Activated T-cell treated with anti-CD3 and anti-CD28 coated beads, Interleukin-2, amount 50 U/mL, for 4 hours (primary cell): ENCODE data around the gene IMMP2L. TPM values are rescaled to one million over a fixed set of nuclear protein-coding genes. Genes with fewer than 3 reads are reported as not detected.

Source experiments
- ATAC-seq, 2 donors: fragments of 200-7000 bp; cut with Tn5 transposase; one replicate each; pipeline ENCODE4 v1.10.0; 2021
- DNase-seq: peaks from one replicate; pipeline ENCODE4 v3.0.0-alpha.2; 2020
- H3K27me3 Mint-ChIP-seq: one replicate; pipeline ENCODE4 v1.8.0; 2021; ENCODE audit warnings: low read depth, mixed read lengths
- H3K36me3 Mint-ChIP-seq: one replicate; pipeline ENCODE4 v1.8.0; 2022; ENCODE audit warnings: mixed read lengths; ENCODE audit not compliant: insufficient read depth
- H3K4me1 Mint-ChIP-seq: one replicate; pipeline ENCODE4 v1.8.0; 2021; ENCODE audit warnings: low read depth, mixed read lengths
- H3K4me3 Mint-ChIP-seq: one replicate; pipeline ENCODE4 v1.8.0; 2021; ENCODE audit warnings: mild to moderate bottlenecking, moderate library complexity, mixed read lengths
- H3K9me3 Mint-ChIP-seq: one replicate; pipeline ENCODE4 v1.8.0; 2021; ENCODE audit warnings: mixed read lengths
- total RNA-seq, 3 donors: library from RNA; stranded (reverse); gene quantifications; one replicate each; pipeline ENCODE4 v1.2.1, GENCODE V29; 2021

The IMMP2L gene
- total RNA-seq, 3 donors from 2014 or later = 18.7 to 22.9 (median 19.2) TPM

- ATAC-seq = no peak
- Mint-ChIP-seq H3K27me3 (no peaks in the 10 kb centered on the region), H3K4me1 (peaks cover 5% of the 10 kb centered on the region), H3K36me3 (no peaks in the 10 kb centered on the region), H3K4me3 (no peak overlapping the region), H3K9me3 (no peaks in the 10 kb centered on the region)
- no peak for DNase-seq
Measured at GRCh38 chr7:110797656-110798055, 764.6 kb downstream of the IMMP2L start.

GRCh38 chr7:110790992-110791391, 771.3 kb downstream of the IMMP2L start:
- no peaks in the 10 kb centered on the region for H3K9me3 Mint-ChIP-seq
- no peaks in the 10 kb centered on the region for H3K4me1 Mint-ChIP-seq
- DNase-seq = no peak
- H3K4me3 Mint-ChIP-seq = no peak overlapping the region
- ATAC-seq = no peak
- no peaks in the 10 kb centered on the region for H3K27me3 Mint-ChIP-seq
- H3K36me3 Mint-ChIP-seq = no peaks in the 10 kb centered on the region

- DNase-seq (no peak), ATAC-seq (no peak)
- H3K4me3 Mint-ChIP-seq = no peak overlapping the region
- no peaks in the 10 kb centered on the region for H3K27me3 Mint-ChIP-seq
- no peaks in the 10 kb centered on the region for H3K36me3 Mint-ChIP-seq
- H3K9me3 Mint-ChIP-seq = no peaks in the 10 kb centered on the region
- no peaks in the 10 kb centered on the region for H3K4me1 Mint-ChIP-seq
Measured at GRCh38 chr7:110786328-110786965, 775.8 kb downstream of the IMMP2L start.

- Mint-ChIP-seq H3K36me3 (no peaks in the 10 kb centered on the region), H3K4me3 (no peak overlapping the region), H3K4me1 (no peaks in the 10 kb centered on the region), H3K27me3 (no peaks in the 10 kb centered on the region), H3K9me3 (no peaks in the 10 kb centered on the region)
- no peak for DNase-seq
- ATAC-seq = no peak
Measured at GRCh38 chr7:110784749-110785148, 777.5 kb downstream of the IMMP2L start.

GRCh38 chr7:110780712-110781111, 781.6 kb downstream of the IMMP2L start:
- DNase-seq (no peak), ATAC-seq (no peak)
- no peaks in the 10 kb centered on the region for H3K36me3 Mint-ChIP-seq
- H3K9me3 Mint-ChIP-seq = no peaks in the 10 kb centered on the region
- H3K4me1 Mint-ChIP-seq = no peaks in the 10 kb centered on the region
- no peaks in the 10 kb centered on the region for H3K27me3 Mint-ChIP-seq
- H3K4me3 Mint-ChIP-seq = no peak overlapping the region

- ATAC-seq = peak in 1 of 2 donors; percentile 32
- Mint-ChIP-seq H3K4me3 (no peak overlapping the region), H3K4me1 (no peaks in the 10 kb centered on the region), H3K36me3 (no peaks in the 10 kb centered on the region), H3K27me3 (no peaks in the 10 kb centered on the region), H3K9me3 (no peaks in the 10 kb centered on the region)
- no peak for DNase-seq
Measured at GRCh38 chr7:110779339-110779738, 783.0 kb downstream of the IMMP2L start.

GRCh38 chr7:110775046-110775445, 787.2 kb downstream of the IMMP2L start:
- H3K27me3 Mint-ChIP-seq = no peaks in the 10 kb centered on the region
- H3K36me3 Mint-ChIP-seq = no peaks in the 10 kb centered on the region
- H3K4me3 Mint-ChIP-seq = no peak overlapping the region
- no peaks in the 10 kb centered on the region for H3K4me1 Mint-ChIP-seq
- ATAC-seq (no peak), DNase-seq (no peak)
- H3K9me3 Mint-ChIP-seq = no peaks in the 10 kb centered on the region

GRCh38 chr7:110774071-110774470, 788.2 kb downstream of the IMMP2L start:
- no peak for ATAC-seq
- Mint-ChIP-seq H3K27me3 (no peaks in the 10 kb centered on the region), H3K4me3 (no peak overlapping the region), H3K4me1 (no peaks in the 10 kb centered on the region), H3K9me3 (no peaks in the 10 kb centered on the region), H3K36me3 (no peaks in the 10 kb centered on the region)
- no peak for DNase-seq

- ATAC-seq (no peak), DNase-seq (no peak)
- H3K27me3 Mint-ChIP-seq = no peaks in the 10 kb centered on the region
- H3K9me3 Mint-ChIP-seq = no peaks in the 10 kb centered on the region
- no peak overlapping the region for H3K4me3 Mint-ChIP-seq
- no peaks in the 10 kb centered on the region for H3K36me3 Mint-ChIP-seq
- H3K4me1 Mint-ChIP-seq = no peaks in the 10 kb centered on the region
Measured at GRCh38 chr7:110772615-110773014, 789.7 kb downstream of the IMMP2L start.

- Mint-ChIP-seq H3K4me3 (no peak overlapping the region), H3K4me1 (no peaks in the 10 kb centered on the region), H3K9me3 (no peaks in the 10 kb centered on the region), H3K36me3 (no peaks in the 10 kb centered on the region), H3K27me3 (no peaks in the 10 kb centered on the region)
- no peak for DNase-seq
- ATAC-seq = peak in 1 of 2 donors; percentile 63
Measured at GRCh38 chr7:110771717-110772116, 790.6 kb downstream of the IMMP2L start.

GRCh38 chr7:110767550-110768110, 794.7 kb downstream of the IMMP2L start:
- Mint-ChIP-seq H3K36me3 (no peaks in the 10 kb centered on the region), H3K4me1 (no peaks in the 10 kb centered on the region), H3K9me3 (no peaks in the 10 kb centered on the region), H3K27me3 (no peaks in the 10 kb centered on the region), H3K4me3 (no peak overlapping the region)
- DNase-seq = no peak
- ATAC-seq = no peak

GRCh38 chr7:110766864-110767263, 795.4 kb downstream of the IMMP2L start:
- H3K9me3 Mint-ChIP-seq = no peaks in the 10 kb centered on the region
- H3K4me1 Mint-ChIP-seq = no peaks in the 10 kb centered on the region
- H3K36me3 Mint-ChIP-seq = no peaks in the 10 kb centered on the region
- ATAC-seq (no peak), DNase-seq (no peak)
- no peaks in the 10 kb centered on the region for H3K27me3 Mint-ChIP-seq
- no peak overlapping the region for H3K4me3 Mint-ChIP-seq

GRCh38 chr7:110764852-110765251, 797.4 kb downstream of the IMMP2L start:
- H3K27me3 Mint-ChIP-seq = no peaks in the 10 kb centered on the region
- H3K4me1 Mint-ChIP-seq = no peaks in the 10 kb centered on the region
- no peak for DNase-seq
- H3K4me3 Mint-ChIP-seq = no peak overlapping the region
- H3K36me3 Mint-ChIP-seq = no peaks in the 10 kb centered on the region
- no peak for ATAC-seq
- no peaks in the 10 kb centered on the region for H3K9me3 Mint-ChIP-seq

GRCh38 chr7:110762546-110763225, 799.6 kb downstream of the IMMP2L start:
- Mint-ChIP-seq H3K4me3 (no peak overlapping the region), H3K27me3 (no peaks in the 10 kb centered on the region), H3K9me3 (no peaks in the 10 kb centered on the region), H3K36me3 (no peaks in the 10 kb centered on the region), H3K4me1 (no peaks in the 10 kb centered on the region)
- ATAC-seq (no peak), DNase-seq (no peak)

- H3K27me3 Mint-ChIP-seq = no peaks in the 10 kb centered on the region
- H3K36me3 Mint-ChIP-seq = no peaks in the 10 kb centered on the region
- H3K4me1 Mint-ChIP-seq = no peaks in the 10 kb centered on the region
- H3K9me3 Mint-ChIP-seq = no peaks in the 10 kb centered on the region
- no peak for DNase-seq
- H3K4me3 Mint-ChIP-seq = no peak overlapping the region
- ATAC-seq = no peak
Measured at GRCh38 chr7:110760341-110760740, 802.0 kb downstream of the IMMP2L start.
